ENCODE data around the gene RBBP8NL.

Gene RBBP8NL

DNA sequence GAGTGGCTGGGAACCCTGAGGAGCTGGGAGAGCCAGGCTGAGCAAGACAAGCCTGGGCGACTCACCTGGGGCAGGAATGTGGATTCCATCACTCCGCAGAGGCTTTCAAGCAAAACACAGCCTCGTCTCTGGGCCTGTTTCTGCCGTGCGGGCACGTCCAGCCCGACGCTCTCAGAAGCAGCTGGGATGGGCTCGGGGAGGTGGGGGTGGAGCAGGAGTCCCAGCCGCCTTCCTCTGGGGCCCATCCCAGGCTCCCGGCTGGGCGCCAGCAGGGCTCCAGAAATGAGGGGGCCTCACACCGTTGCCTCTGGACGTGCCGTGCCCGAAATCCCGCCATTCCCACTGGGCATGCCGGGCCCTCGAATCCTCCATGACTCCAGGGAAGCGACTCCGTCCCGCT lies 49.1 kb downstream of the RBBP8NL start:
- Histone ChIP-seq H3K27me3 (ENCODE audit: insufficient read depth, low read length) (no peaks in the 10 kb centered on the region), H2AFZ (ENCODE audit: insufficient read depth, low read length, poor library complexity) (no peak overlapping the region), H3K18ac (ENCODE audit: low read length) (peak overlapping the region; percentile 62), H3K4me2 (ENCODE audit: low read length) (no peak overlapping the region), H2BK5ac (ENCODE audit: low read depth, low read length, poor library complexity) (peak overlapping the region; percentile 86), H4K91ac (ENCODE audit: low read depth, low read length) (peak overlapping the region; percentile 91), H3K79me2 (ENCODE audit: control insufficient read depth, insufficient read depth, low read length, poor library complexity) (peaks cover 6% of the 10 kb centered on the region), H2BK120ac (ENCODE audit: insufficient read depth, low read length, poor library complexity) (peak overlapping the region; percentile 93), H3K4ac (ENCODE audit: low read depth, low read length) (peak overlapping the region; percentile 16), H4K8ac (ENCODE audit: low read depth, low read length) (peak overlapping the region; percentile 64), H3K23ac (ENCODE audit: low read length) (no peak overlapping the region), H3K36me3 (ENCODE audit: control insufficient read depth in 1 of 2, insufficient read depth in 2 of 2, low read length in 2 of 2) (peaks cover 0 to 6% of the 10 kb centered on the region in 2 experiments), H3K4me3 (ENCODE audit: low read depth, low read length) (no peak overlapping the region), H3K79me1 (ENCODE audit: low read length) (peaks cover 31% of the 10 kb centered on the region), H2BK12ac (ENCODE audit: low read length) (peak overlapping the region; percentile 89), H3K9me3 (ENCODE audit: insufficient read depth, low read depth, low read length) (no peaks in the 10 kb centered on the region), H3K4me1 (ENCODE audit: control insufficient read depth in 1 of 2, insufficient read depth in 2 of 2, low read length in 2 of 2) (peaks cover 24 to 35% of the 10 kb centered on the region in 2 experiments), H3K9ac (ENCODE audit: low read length) (no peak overlapping the region), H3K14ac (ENCODE audit: low read length) (peak overlapping the region; percentile 33), H4K12ac (ENCODE audit: low read depth, low read length) (peak overlapping the region; percentile 26), H2AK5ac (ENCODE audit: low read length) (peak overlapping the region; percentile 40), H3K27ac (ENCODE audit: low read depth, low read length) (peak overlapping the region; percentile 91)
- WGBS (ENCODE audit: extremely low coverage, insufficient coverage, insufficient read length), result no CpG with 5 or more reads among the region's 22 CpGs
- DNase-seq, result peak; percentile 89 to 97

DNA sequence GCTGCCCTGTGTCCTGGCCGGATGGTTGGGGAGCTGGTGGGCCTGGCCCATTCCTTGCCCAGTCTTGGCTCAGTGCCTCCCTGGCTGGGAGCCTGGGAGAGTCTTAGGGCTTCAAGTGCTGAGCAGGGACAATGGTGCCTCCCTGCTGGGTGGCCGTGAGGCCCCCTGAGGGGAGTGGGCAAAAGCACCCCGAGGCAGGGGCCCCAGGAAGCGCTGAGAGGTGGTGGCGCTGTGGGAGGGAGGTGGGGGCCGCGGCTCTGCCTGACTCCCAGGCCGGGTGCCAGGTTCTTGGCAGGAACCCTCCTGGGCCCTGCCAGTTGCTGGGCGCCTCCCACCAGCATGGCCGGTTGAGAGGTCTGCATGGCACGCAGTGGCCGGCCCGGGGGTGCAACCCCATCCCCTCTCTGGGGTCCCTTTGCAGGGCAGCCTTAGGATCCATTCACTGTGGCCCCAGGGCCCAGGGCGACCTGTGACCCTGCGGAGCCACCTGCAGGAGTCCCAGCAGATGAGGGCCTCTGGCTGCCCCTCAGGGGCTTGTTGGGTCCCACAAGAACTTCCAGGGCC lies 49.6 kb downstream of the RBBP8NL start:
- peaks cover 31% of the 10 kb centered on the region for H3K79me1 ChIP-seq (ENCODE audit: low read length)
- H3K9me3 ChIP-seq (ENCODE audit: insufficient read depth, low read depth, low read length), result no peaks in the 10 kb centered on the region
- peak overlapping the region; percentile 91 for H3K27ac ChIP-seq (ENCODE audit: low read depth, low read length)
- no peak for DNase-seq
- peak overlapping the region; percentile 12 for H3K4me2 ChIP-seq (ENCODE audit: low read length)
- peak overlapping the region; percentile 84 for H2BK12ac ChIP-seq (ENCODE audit: low read length)
- H3K18ac ChIP-seq (ENCODE audit: low read length), result peak overlapping the region; percentile 58
- peak overlapping the region; percentile 91 for H4K91ac ChIP-seq (ENCODE audit: low read depth, low read length)
- H3K27me3 ChIP-seq (ENCODE audit: insufficient read depth, low read length), result no peaks in the 10 kb centered on the region
- H3K14ac ChIP-seq (ENCODE audit: low read length), result peak overlapping the region; percentile 73
- H3K4ac ChIP-seq (ENCODE audit: low read depth, low read length), result peak overlapping the region; percentile 43
- peak overlapping the region; percentile 93 for H2BK120ac ChIP-seq (ENCODE audit: insufficient read depth, low read length, poor library complexity)
- peaks cover 6% of the 10 kb centered on the region for H3K79me2 ChIP-seq (ENCODE audit: control insufficient read depth, insufficient read depth, low read length, poor library complexity)
- no peak overlapping the region for H3K23ac ChIP-seq (ENCODE audit: low read length)
- H2AK5ac ChIP-seq (ENCODE audit: low read length), result peak overlapping the region; percentile 92
- H3K36me3 ChIP-seq (ENCODE audit: control insufficient read depth in 1 of 2, insufficient read depth in 2 of 2, low read length in 2 of 2), result peaks cover 0 to 6% of the 10 kb centered on the region in 2 experiments
- WGBS (ENCODE audit: extremely low coverage, insufficient coverage, insufficient read length), result no CpG with 5 or more reads among the region's 15 CpGs
- H3K4me1 ChIP-seq (ENCODE audit: control insufficient read depth in 1 of 2, insufficient read depth in 2 of 2, low read length in 2 of 2), result peaks cover 24 to 35% of the 10 kb centered on the region in 2 experiments
- no peak overlapping the region for H4K12ac ChIP-seq (ENCODE audit: low read depth, low read length)
- H3K9ac ChIP-seq (ENCODE audit: low read length), result no peak overlapping the region
- no peak overlapping the region for H2AFZ ChIP-seq (ENCODE audit: insufficient read depth, low read length, poor library complexity)
- H3K4me3 ChIP-seq (ENCODE audit: low read depth, low read length), result no peak overlapping the region
- H2BK5ac ChIP-seq (ENCODE audit: low read depth, low read length, poor library complexity), result peak overlapping the region; percentile 86
- H4K8ac ChIP-seq (ENCODE audit: low read depth, low read length), result peak overlapping the region; percentile 64

- Histone ChIP-seq H3K36me3 (ENCODE audit: control insufficient read depth in 1 of 2, insufficient read depth in 2 of 2, low read length in 2 of 2) (peaks cover 0 to 6% of the 10 kb centered on the region in 2 experiments), H4K91ac (ENCODE audit: low read depth, low read length) (peak overlapping the region; percentile 91), H2BK5ac (ENCODE audit: low read depth, low read length, poor library complexity) (peak overlapping the region; percentile 86), H3K27ac (ENCODE audit: low read depth, low read length) (peak overlapping the region; percentile 91), H4K8ac (ENCODE audit: low read depth, low read length) (peak overlapping the region; percentile 79), H3K23ac (ENCODE audit: low read length) (no peak overlapping the region), H3K4ac (ENCODE audit: low read depth, low read length) (peak overlapping the region; percentile 43), H3K9me3 (ENCODE audit: insufficient read depth, low read depth, low read length) (no peaks in the 10 kb centered on the region), H2AFZ (ENCODE audit: insufficient read depth, low read length, poor library complexity) (no peak overlapping the region), H3K14ac (ENCODE audit: low read length) (peak overlapping the region; percentile 76), H2AK5ac (ENCODE audit: low read length) (peak overlapping the region; percentile 92), H2BK12ac (ENCODE audit: low read length) (peak overlapping the region; percentile 84), H3K18ac (ENCODE audit: low read length) (peak overlapping the region; percentile 58), H3K27me3 (ENCODE audit: insufficient read depth, low read length) (no peaks in the 10 kb centered on the region), H3K9ac (ENCODE audit: low read length) (no peak overlapping the region), H3K4me1 (ENCODE audit: control insufficient read depth in 1 of 2, insufficient read depth in 2 of 2, low read length in 2 of 2) (peaks cover 24 to 33% of the 10 kb centered on the region in 2 experiments), H4K12ac (ENCODE audit: low read depth, low read length) (no peak overlapping the region), H2BK120ac (ENCODE audit: insufficient read depth, low read length, poor library complexity) (peak overlapping the region; percentile 93), H3K4me2 (ENCODE audit: low read length) (no peak overlapping the region), H3K4me3 (ENCODE audit: low read depth, low read length) (no peak overlapping the region), H3K79me1 (ENCODE audit: low read length) (peaks cover 31% of the 10 kb centered on the region), H3K79me2 (ENCODE audit: control insufficient read depth, insufficient read depth, low read length, poor library complexity) (peaks cover 6% of the 10 kb centered on the region)
- WGBS (ENCODE audit: extremely low coverage, insufficient coverage, insufficient read length), result no CpG with 5 or more reads among the region's 17 CpGs
- DNase-seq, result no peak
These were observed 50.3 kb downstream of the RBBP8NL start for GRCh38 chr20:62377064-62377461.

DNA sequence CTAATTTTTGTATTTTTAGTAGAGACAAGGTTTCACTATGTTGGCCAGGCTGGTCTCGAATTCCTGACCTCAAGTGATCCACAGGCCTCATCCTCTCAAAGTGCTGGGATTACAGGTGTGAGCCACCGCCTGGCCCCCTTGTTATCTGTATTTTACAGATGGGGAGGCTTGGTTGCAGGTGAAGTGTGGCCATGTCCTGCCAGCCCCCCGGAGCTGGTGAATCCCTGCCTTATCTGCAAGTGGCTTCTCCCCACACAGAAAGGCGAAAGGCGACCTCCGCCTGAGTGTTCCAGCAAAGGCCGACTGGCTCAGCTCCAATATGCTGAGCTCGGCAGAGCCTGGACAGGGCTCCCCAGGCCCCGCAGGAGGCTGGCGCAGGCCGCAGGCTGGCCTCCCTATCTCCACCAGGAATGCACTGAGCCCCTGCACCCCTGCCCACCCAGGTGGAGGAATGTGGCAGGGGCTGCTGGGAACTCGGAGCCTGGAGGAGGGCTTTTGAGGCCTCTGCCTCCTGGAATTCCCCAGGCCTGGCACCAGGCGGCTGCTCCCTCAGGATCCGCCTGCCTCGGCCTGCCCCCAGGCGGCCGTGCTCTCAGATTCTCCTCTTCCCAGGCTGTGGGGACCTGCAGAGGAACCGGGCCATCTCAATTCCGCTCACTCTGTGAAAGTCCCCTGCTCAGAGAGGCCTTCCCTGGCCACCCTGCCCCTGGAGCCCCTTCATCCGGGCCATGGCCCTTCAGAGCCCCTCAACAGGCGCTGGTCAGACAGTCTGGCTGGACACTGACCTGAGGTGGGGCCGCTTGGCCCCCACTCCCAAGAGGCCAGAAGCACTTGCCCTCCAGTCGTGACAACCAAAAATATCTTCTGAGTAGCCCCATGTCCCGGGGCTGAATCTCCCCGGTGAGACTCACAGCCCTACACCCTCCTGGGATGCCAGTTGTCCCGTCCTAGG lies 51.0 kb downstream of the RBBP8NL start:
- peak overlapping the region; percentile 11 for H3K4ac ChIP-seq (ENCODE audit: low read depth, low read length)
- peak overlapping the region; percentile 85 for H3K27ac ChIP-seq (ENCODE audit: low read depth, low read length)
- H4K12ac ChIP-seq (ENCODE audit: low read depth, low read length), result peak overlapping the region; percentile 78
- peak overlapping the region; percentile 79 for H4K8ac ChIP-seq (ENCODE audit: low read depth, low read length)
- H4K91ac ChIP-seq (ENCODE audit: low read depth, low read length), result peak overlapping the region; percentile 91
- H2BK120ac ChIP-seq (ENCODE audit: insufficient read depth, low read length, poor library complexity), result peak overlapping the region; percentile 93
- H3K9me3 ChIP-seq (ENCODE audit: insufficient read depth, low read depth, low read length), result no peaks in the 10 kb centered on the region
- H3K9ac ChIP-seq (ENCODE audit: low read length), result peak overlapping the region; percentile 11
- peak overlapping the region; percentile 13 for H3K4me2 ChIP-seq (ENCODE audit: low read length)
- H3K4me3 ChIP-seq (ENCODE audit: low read depth, low read length), result no peak overlapping the region
- no peaks in the 10 kb centered on the region for H3K36me3 ChIP-seq (ENCODE audit: control insufficient read depth in 1 of 2, insufficient read depth in 2 of 2, low read length in 2 of 2)
- no peak overlapping the region for H2AFZ ChIP-seq (ENCODE audit: insufficient read depth, low read length, poor library complexity)
- DNase-seq, result peak; percentile 36 to 61
- peak overlapping the region; percentile 76 for H3K14ac ChIP-seq (ENCODE audit: low read length)
- H3K27me3 ChIP-seq (ENCODE audit: insufficient read depth, low read length), result no peaks in the 10 kb centered on the region
- peak overlapping the region; percentile 75 for H2AK5ac ChIP-seq (ENCODE audit: low read length)
- peak overlapping the region; percentile 84 for H2BK12ac ChIP-seq (ENCODE audit: low read length)
- peaks cover 6% of the 10 kb centered on the region for H3K79me2 ChIP-seq (ENCODE audit: control insufficient read depth, insufficient read depth, low read length, poor library complexity)
- H3K4me1 ChIP-seq (ENCODE audit: control insufficient read depth in 1 of 2, insufficient read depth in 2 of 2, low read length in 2 of 2), result peaks cover 24 to 33% of the 10 kb centered on the region in 2 experiments
- no CpG with 5 or more reads among the region's 26 CpGs for WGBS (ENCODE audit: extremely low coverage, insufficient coverage, insufficient read length)
- H3K18ac ChIP-seq (ENCODE audit: low read length), result peak overlapping the region; percentile 20
- H2BK5ac ChIP-seq (ENCODE audit: low read depth, low read length, poor library complexity), result peak overlapping the region; percentile 84
- peaks cover 31% of the 10 kb centered on the region for H3K79me1 ChIP-seq (ENCODE audit: low read length)
- no peak overlapping the region for H3K23ac ChIP-seq (ENCODE audit: low read length)
